Smooth muscle cell (in vitro differentiated cells): ENCODE results near the gene SORBS2. TPM values are rescaled to one million over a fixed set of nuclear protein-coding genes. Genes with fewer than 3 reads are reported as not detected.

Source experiments
- DNase-seq: peaks from one replicate; lab custom pipeline; 2025; ENCODE audit not compliant: unreplicated experiment; lab: John Stamatoyannopoulos, UW
- H2AFZ ChIP-seq: fragments of 200-600 bp; sonication (generic); 2 replicates; pipeline ENCODE4 v1.6.0; 2016; ENCODE audit warnings: antibody characterized with exemption, low read depth, mild to moderate bottlenecking
- H3F3A ChIP-seq: fragments of 200-600 bp; sonication (generic); 2 replicates; pipeline ENCODE4 v1.6.0; 2017; ENCODE audit warnings: antibody characterized with exemption, low read depth
- H3K27ac ChIP-seq: fragments of 200-600 bp; sonication (generic); 2 replicates; pipeline ENCODE4 v1.5.1; 2016; ENCODE audit warnings: low read depth, mild to moderate bottlenecking
- H3K27me3 ChIP-seq: fragments of 200-600 bp; sonication (generic); 2 replicates; pipeline ENCODE4 v1.6.1; 2016; ENCODE audit warnings: low read depth, mild to moderate bottlenecking
- H3K36me3 ChIP-seq: fragments of 200-600 bp; sonication (generic); 2 replicates; pipeline ENCODE4 v1.5.1; 2016; ENCODE audit warnings: low read depth
- H3K4me1 ChIP-seq: fragments of 200-600 bp; sonication (generic); 2 replicates; pipeline ENCODE4 v1.5.1; 2016; ENCODE audit warnings: low read depth
- H3K4me2 ChIP-seq: fragments of 200-600 bp; sonication (generic); 2 replicates; pipeline ENCODE4 v1.6.0; 2016; ENCODE audit warnings: mild to moderate bottlenecking
- H3K4me3 ChIP-seq: fragments of 200-600 bp; sonication (generic); 2 replicates; pipeline ENCODE4 v1.5.1; 2016; ENCODE audit warnings: mild to moderate bottlenecking
- H3K79me2 ChIP-seq: fragments of 200-600 bp; sonication (generic); 2 replicates; pipeline ENCODE4 v1.6.0; 2016; ENCODE audit warnings: low read depth, mild to moderate bottlenecking
- H3K9ac ChIP-seq: fragments of 200-600 bp; sonication (generic); 2 replicates; pipeline ENCODE4 v1.6.0; 2016; ENCODE audit warnings: low read depth
- H3K9me3 ChIP-seq: fragments of 200-600 bp; sonication (generic); replicated peaks from 2 replicates; pipeline ENCODE4 v1.5.1; 2016; ENCODE audit warnings: low read depth
- H4K20me1 ChIP-seq: fragments of 200-600 bp; sonication (generic); 2 replicates; pipeline ENCODE4 v1.6.0; 2016; ENCODE audit warnings: low read depth
- CTCF ChIP-seq: fragments of 200-600 bp; sonication (generic); IDR thresholded peaks from 2 replicates; pipeline ENCODE4 v1.5.1; 2017; ENCODE audit warnings: borderline replicate concordance, mild to moderate bottlenecking, antibody characterized with exemption; ENCODE audit not compliant: insufficient read depth, poor library complexity, severe bottlenecking
- WGBS: methylation state at CpG from one replicate; pipeline ENCODE4 v1.1.7; 2016; ENCODE audit warnings: low lambda C conversion rate; 5-methylcytosine and 5-hydroxymethylcytosine counted together
- polyA plus RNA-seq: library from polyadenylated mRNA; unstranded; fragments of >200 nt; fragmentation: Nextera tagmentation; extraction: Ambion mirVana; gene quantifications from 2 replicates; pipeline ENCODE4 v1.2.1, GENCODE V29; 2016
- total RNA-seq: library from RNA; depleted of rRNA; stranded (reverse); fragments of >200 nt; gene quantifications from 2 replicates; pipeline ENCODE4 v1.2.3, GENCODE V29; 2014

SORBS2 gene
- total and polyA plus RNA-seq, 2 experiments from 2014 or later: 9.0 to 36.6 TPM

- no peaks in the 10 kb centered on the region for H3F3A ChIP-seq
- H2AFZ ChIP-seq: no peak overlapping the region
- no peaks in the 10 kb centered on the region for H3K79me2 ChIP-seq
- no peaks in the 10 kb centered on the region for H3K9me3 ChIP-seq
- H3K36me3 ChIP-seq: no peaks in the 10 kb centered on the region
- H3K27ac ChIP-seq: no peak overlapping the region
- no peak overlapping the region for H3K9ac ChIP-seq
- 95% methylated on average over 3 of the region's 3 CpGs for WGBS
- no peak for DNase-seq
- H3K4me2 ChIP-seq: no peak overlapping the region
- H3K4me3 ChIP-seq: no peak overlapping the region
- H3K4me1 ChIP-seq: no peaks in the 10 kb centered on the region
- H4K20me1 ChIP-seq: no peaks in the 10 kb centered on the region
- TF ChIP-seq CTCF: no peak
- peaks cover 21% of the 10 kb centered on the region for H3K27me3 ChIP-seq
Measured at GRCh38 chr4:185748901-185749390, 63.0 kb downstream of the SORBS2 start.

- no peaks in the 10 kb centered on the region for H3K9me3 ChIP-seq
- H3K27ac ChIP-seq: no peak overlapping the region
- DNase-seq: no peak
- H3K27me3 ChIP-seq: peaks cover 23% of the 10 kb centered on the region
- no peak overlapping the region for H3K4me3 ChIP-seq
- H2AFZ ChIP-seq: no peak overlapping the region
- H3K36me3 ChIP-seq: no peaks in the 10 kb centered on the region
- no peak for TF ChIP-seq CTCF
- no peaks in the 10 kb centered on the region for H3K4me1 ChIP-seq
- no peak overlapping the region for H3K9ac ChIP-seq
- no peaks in the 10 kb centered on the region for H3F3A ChIP-seq
- no peaks in the 10 kb centered on the region for H3K79me2 ChIP-seq
- H3K4me2 ChIP-seq: no peak overlapping the region
- WGBS: 94% methylated on average over 9 of the region's 9 CpGs
- no peaks in the 10 kb centered on the region for H4K20me1 ChIP-seq
Measured at GRCh38 chr4:185745891-185746290, 66.1 kb downstream of the SORBS2 start.

GRCh38 chr4:185744946-185745345 lies 67.0 kb downstream of the SORBS2 start:
- Histone ChIP-seq H3K4me2 (no peak overlapping the region), H3K9me3 (no peaks in the 10 kb centered on the region), H3K27ac (no peak overlapping the region), H3K79me2 (no peaks in the 10 kb centered on the region), H3K36me3 (no peaks in the 10 kb centered on the region), H3K27me3 (peaks cover 16% of the 10 kb centered on the region), H3K9ac (no peak overlapping the region), H3K4me3 (no peak overlapping the region), H3F3A (no peaks in the 10 kb centered on the region), H2AFZ (no peak overlapping the region), H3K4me1 (no peaks in the 10 kb centered on the region), H4K20me1 (no peaks in the 10 kb centered on the region)
- WGBS: 95% methylated on average over 9 of the region's 9 CpGs
- DNase-seq: no peak
- TF ChIP-seq CTCF: no peak

- Histone ChIP-seq H3K4me3 (no peak overlapping the region), H3K9ac (no peak overlapping the region), H3K36me3 (no peaks in the 10 kb centered on the region), H3K9me3 (no peaks in the 10 kb centered on the region), H3K4me1 (no peaks in the 10 kb centered on the region), H2AFZ (no peak overlapping the region), H3K27me3 (peaks cover 13% of the 10 kb centered on the region), H3K4me2 (no peak overlapping the region), H4K20me1 (no peaks in the 10 kb centered on the region), H3K79me2 (no peaks in the 10 kb centered on the region), H3K27ac (no peak overlapping the region), H3F3A (no peaks in the 10 kb centered on the region)
- DNase-seq: no peak
- 93% methylated on average over 1 of the region's 1 CpG for WGBS
- TF ChIP-seq CTCF: no peak
Measured at GRCh38 chr4:185744488-185744862, 67.5 kb downstream of the SORBS2 start.
